ENCODE measurements around the gene PRR5L.

Gene PRR5L

DNA sequence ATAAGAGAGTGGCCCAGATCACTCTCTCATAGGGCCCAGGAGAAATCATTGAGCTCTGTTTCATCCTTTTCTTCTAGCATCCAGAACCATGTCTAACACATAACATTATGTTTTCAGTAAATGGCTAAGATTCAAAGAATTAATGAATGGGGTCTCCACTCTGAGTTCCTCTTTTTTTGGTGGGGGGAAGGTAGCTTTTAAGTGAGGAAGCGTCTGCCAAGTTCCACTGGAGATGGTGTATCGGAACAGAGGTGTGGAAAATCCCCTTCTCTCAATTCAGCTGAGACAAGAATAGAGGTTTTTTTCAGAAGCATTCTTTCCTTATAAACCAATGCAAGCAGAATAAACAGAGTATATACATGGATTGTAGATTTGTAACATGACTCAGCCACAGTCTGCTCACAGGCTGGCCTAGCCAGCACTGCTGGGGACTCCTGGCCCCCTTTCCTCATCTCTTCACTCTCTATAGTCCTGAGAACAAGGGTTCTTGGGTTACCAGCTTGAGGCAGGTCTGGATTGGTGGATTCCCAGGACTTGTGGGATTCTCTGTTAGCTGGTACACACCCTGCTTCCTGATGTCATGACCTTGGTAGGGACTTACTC, 116.8 kb downstream of the PRR5L start:
- TF ChIP-seq, protein P1, sequence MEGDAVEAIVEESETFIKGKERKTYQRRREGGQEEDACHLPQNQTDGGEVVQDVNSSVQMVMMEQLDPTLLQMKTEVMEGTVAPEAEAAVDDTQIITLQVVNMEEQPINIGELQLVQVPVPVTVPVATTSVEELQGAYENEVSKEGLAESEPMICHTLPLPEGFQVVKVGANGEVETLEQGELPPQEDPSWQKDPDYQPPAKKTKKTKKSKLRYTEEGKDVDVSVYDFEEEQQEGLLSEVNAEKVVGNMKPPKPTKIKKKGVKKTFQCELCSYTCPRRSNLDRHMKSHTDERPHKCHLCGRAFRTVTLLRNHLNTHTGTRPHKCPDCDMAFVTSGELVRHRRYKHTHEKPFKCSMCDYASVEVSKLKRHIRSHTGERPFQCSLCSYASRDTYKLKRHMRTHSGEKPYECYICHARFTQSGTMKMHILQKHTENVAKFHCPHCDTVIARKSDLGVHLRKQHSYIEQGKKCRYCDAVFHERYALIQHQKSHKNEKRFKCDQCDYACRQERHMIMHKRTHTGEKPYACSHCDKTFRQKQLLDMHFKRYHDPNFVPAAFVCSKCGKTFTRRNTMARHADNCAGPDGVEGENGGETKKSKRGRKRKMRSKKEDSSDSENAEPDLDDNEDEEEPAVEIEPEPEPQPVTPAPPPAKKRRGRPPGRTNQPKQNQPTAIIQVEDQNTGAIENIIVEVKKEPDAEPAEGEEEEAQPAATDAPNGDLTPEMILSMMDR (IDR thresholded peaks at IDR 0.05; ENCODE audit: low read depth, low read length): no peak
- Histone ChIP-seq H3K9me3 (ENCODE audit: severe bottlenecking) (peaks cover 2% of the 10 kb centered on the region), H3K27me3 (ENCODE audit: insufficient read depth, low read depth, severe bottlenecking) (no peaks in the 10 kb centered on the region), H3K4me3 (ENCODE audit: low read depth, low read length) (no peak overlapping the region), H3K27ac (no peak overlapping the region; the same call in 1 of the 2 replicates), H3K36me3 (no peaks in the 10 kb centered on the region)
- DNase-seq: no peak

DNA sequence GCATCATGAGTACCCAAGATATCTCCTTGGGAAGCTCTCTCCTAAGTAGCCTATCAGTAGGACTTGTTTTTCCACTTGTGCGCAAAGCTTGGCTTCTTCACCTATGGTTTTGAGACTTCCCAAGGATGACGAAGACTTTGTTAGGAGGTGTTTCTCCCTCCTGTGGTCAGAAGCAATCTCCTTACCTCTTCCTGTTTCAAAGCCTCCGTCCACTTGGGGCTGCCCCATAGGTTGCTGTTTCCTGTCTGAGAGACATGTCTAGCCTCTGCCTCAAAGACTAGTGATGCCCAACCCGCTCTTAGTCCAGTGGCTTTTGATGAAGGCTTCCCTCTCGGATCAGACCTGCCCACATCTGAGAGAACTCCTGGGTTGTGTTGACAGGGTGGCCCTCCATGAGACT, 121.1 kb downstream of the PRR5L start:
- Histone ChIP-seq H3K36me3 (no peaks in the 10 kb centered on the region), H3K4me3 (ENCODE audit: low read depth, low read length) (no peak overlapping the region), H3K27ac (no peak overlapping the region), H3K27me3 (ENCODE audit: insufficient read depth, low read depth, severe bottlenecking) (no peaks in the 10 kb centered on the region), H3K9me3 (ENCODE audit: severe bottlenecking) (peaks cover 2% of the 10 kb centered on the region)
- no peak for DNase-seq
- TF ChIP-seq, protein P1 (IDR thresholded peaks at IDR 0.05; ENCODE audit: low read depth, low read length): no peak

- DNase-seq: no peak
- H3K4me3 ChIP-seq (ENCODE audit: low read depth, low read length): no peak overlapping the region
- no peaks in the 10 kb centered on the region for H3K27me3 ChIP-seq (ENCODE audit: insufficient read depth, low read depth, severe bottlenecking)
- no peaks in the 10 kb centered on the region for H3K9me3 ChIP-seq (ENCODE audit: severe bottlenecking)
- H3K36me3 ChIP-seq: no peaks in the 10 kb centered on the region
- TF ChIP-seq, protein P1 (IDR thresholded peaks at IDR 0.05; ENCODE audit: low read depth, low read length): no peak
- H3K27ac ChIP-seq: no peak overlapping the region
Measured at GRCh38 chr11:36419791-36420424, 123.8 kb downstream of the PRR5L start.

DNA sequence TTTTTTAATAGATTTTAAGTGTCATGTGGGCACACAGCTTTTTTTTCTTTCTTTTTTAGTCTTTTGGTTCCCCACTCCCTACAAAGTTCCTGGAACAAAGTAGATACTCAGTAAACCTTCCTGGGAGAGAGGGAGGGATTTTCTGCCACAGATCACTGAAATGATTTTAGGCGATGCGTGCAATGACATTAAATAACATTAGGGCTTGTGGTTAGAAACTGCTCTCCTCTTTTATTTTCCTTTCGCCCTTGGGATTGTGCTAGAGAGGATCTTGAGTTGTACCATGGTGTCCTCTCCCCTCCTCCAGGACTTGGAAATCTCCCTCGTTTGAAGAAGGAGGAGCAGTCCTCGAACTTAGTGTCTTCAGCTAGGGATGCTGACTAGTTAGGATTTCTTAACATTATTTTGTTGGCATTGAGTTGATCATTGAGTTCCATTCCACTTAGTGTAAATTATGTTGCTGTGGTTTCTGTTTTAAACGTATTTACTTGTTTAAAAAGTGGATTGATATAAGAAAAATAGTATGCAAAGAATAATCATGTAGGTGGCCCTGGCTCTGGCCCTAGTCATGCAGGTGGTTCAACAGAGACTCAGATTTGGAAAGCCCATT, 125.6 kb downstream of the PRR5L start:
- no peak overlapping the region for H3K27ac ChIP-seq
- H3K36me3 ChIP-seq: no peaks in the 10 kb centered on the region
- no peak for DNase-seq
- no peak overlapping the region for H3K4me3 ChIP-seq (ENCODE audit: low read depth, low read length)
- no peaks in the 10 kb centered on the region for H3K9me3 ChIP-seq (ENCODE audit: severe bottlenecking)
- TF ChIP-seq, protein P1 (IDR thresholded peaks at IDR 0.05; ENCODE audit: low read depth, low read length): no peak
- H3K27me3 ChIP-seq (ENCODE audit: insufficient read depth, low read depth, severe bottlenecking): no peaks in the 10 kb centered on the region

- Histone ChIP-seq H3K9me3 (ENCODE audit: severe bottlenecking) (no peaks in the 10 kb centered on the region), H3K36me3 (no peaks in the 10 kb centered on the region), H3K4me3 (ENCODE audit: low read depth, low read length) (no peak overlapping the region), H3K27me3 (ENCODE audit: insufficient read depth, low read depth, severe bottlenecking) (no peaks in the 10 kb centered on the region), H3K27ac (no peak overlapping the region)
- TF ChIP-seq, protein P1 (IDR thresholded peaks at IDR 0.05; ENCODE audit: low read depth, low read length): no peak
- DNase-seq: no peak
Measured at GRCh38 chr11:36425561-36426081, 129.5 kb downstream of the PRR5L start.

All from WERI-Rb-1 (cell line).